Hippocampal formation (tissue), 2 donors: ENCODE results near the gene FNBP1.

Experiments
- DNase-seq, 2 donors: peaks; one replicate each; lab custom pipeline; 2025; lab: John Stamatoyannopoulos, UW

FNBP1 gene

GRCh38 chr9:130045725-130046450 is 2.9 kb upstream of the FNBP1 start:
- DNase-seq: no peak

- no peak for DNase-seq
Measured at GRCh38 chr9:130043654-130044623, 950 bp upstream of the FNBP1 start.

DNA sequence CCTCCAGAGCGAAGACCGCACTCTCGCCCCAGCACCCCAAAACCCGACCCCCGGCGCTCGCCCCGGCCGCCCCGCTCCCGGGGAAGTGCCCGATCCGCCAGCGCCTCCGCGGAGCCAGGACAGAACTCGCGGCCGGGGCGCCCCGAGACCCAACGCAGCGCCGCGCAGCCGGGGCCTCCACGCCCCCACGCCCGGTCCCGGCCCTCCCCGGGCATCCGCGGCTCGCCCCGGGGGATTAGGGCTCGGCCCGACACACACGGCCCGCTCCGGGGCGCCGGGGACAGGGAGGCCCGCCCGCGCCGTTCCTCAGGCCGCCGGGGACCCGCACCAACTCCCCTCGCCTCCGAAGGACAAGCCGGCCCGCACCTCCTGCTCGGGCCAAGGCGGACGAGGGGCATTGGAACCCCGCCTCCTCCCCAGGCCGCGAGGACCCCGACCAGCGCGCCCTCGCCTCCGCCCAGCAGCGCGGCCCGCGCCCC is 544 bp downstream of the FNBP1 start:
- peak in 1 of 2 donors; percentile 42 for DNase-seq

DNA sequence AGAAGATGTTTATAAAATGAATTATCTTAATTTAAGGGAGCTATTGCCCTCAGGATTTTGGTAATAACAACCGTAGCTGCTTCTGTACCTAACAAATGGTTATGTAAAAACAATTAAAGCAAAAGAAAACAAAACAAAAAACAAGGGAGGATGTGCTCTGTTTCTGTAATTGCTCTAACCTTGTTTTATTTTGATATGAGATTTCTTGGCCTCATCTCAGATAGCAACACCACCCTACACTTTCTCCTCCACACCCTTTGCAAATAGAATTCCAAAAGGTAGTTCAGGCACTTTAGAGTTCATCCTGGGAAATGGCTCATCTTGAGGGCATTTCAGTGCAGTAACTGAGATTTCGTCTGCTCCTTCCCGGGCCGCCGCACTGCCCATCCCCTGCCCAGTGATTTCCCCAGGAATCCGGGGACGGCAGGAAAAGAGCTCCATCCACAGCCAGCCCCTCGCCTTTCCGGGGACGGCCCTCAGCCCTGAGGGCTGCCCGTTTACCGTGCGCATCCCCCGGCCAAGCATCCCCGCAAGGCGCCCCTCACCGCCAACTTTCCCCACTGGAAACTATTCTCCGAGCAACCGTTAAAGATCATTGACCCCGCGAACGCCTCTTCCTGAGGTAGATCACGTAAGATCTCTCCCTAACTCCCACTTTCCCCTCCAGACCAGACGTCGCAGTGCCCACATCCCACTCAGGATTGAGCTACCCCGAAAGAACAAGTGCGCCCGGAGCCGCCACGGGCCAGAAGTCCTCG is 1.2 kb downstream of the FNBP1 start:
- DNase-seq: peak in 1 of 2 donors; percentile 37

DNA sequence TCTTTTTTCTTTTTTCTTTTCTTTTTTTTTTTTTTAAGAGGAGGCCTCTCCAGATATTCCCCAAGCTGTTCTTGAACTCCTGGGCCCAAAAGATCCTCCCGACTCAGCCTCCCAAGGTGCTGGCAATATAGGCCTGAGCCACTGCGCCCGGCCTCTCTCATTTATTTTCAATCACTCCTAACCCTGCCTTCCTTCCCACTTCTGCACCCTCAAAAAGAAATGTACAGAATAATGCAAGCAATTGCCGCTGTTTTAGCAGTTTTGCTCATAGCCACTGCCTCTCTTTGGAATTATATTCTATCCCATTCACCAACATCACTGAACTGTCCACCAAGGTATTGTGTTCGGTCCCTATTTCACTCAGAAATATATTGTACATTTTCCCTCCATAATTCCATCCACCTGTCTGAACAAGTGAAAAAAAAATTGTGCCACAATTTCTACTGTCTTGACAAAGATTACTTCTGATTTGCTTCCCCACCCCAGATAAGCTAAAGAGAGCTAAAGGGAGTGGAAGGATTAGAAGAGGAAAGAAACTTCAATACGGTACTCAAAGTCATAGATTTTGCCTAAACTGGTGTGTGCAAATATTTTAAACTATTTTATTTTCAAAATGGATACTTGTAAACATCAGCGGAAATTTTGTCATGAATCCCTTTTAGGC is 1.9 kb downstream of the FNBP1 start:
- no peak for DNase-seq

DNA sequence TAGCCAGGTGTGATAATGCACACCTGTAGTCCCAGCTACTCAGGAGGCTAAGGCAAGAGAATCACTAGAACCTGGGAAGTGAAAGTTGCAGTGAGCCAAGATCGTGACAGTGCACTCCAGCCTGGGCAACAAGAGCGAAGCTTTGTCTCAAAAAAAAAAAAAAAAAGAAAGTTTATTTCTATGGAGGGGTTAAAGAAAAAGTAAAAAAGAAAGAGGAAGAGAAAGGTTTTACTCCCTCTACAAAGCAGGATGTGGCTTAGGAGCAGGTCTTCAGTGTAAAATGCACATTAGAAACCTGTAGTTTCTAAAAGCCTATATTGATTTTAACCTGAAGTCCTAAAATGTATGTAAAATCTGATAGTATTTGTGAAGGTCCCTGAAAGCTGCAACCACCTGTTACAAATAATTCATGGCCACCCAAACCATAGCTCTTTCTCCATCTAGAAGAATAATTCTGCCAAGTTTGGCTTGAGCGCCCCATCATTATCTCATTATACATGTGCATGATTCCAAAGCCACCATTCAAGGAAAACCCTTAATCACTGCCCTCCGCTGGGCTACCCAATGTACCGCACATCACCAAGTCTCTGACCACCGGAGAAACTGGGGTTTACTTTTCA is 3.4 kb downstream of the FNBP1 start:
- DNase-seq: peak in 1 of 2 donors; percentile 27

- no peak for DNase-seq
Measured at GRCh38 chr9:130036099-130036498, 6.9 kb downstream of the FNBP1 start.

- DNase-seq: no peak
Measured at GRCh38 chr9:130034570-130034969, 8.4 kb downstream of the FNBP1 start.

- no peak for DNase-seq
Measured at GRCh38 chr9:130030651-130031127, 12.3 kb downstream of the FNBP1 start.

- no peak for DNase-seq
Measured at GRCh38 chr9:130029223-130029973, 13.6 kb downstream of the FNBP1 start.

- DNase-seq: no peak
Measured at GRCh38 chr9:130028493-130029222, 14.3 kb downstream of the FNBP1 start.

GRCh38 chr9:130027533-130028365 is 15.2 kb downstream of the FNBP1 start:
- no peak for DNase-seq

- no peak for DNase-seq
Measured at GRCh38 chr9:130026583-130027340, 16.2 kb downstream of the FNBP1 start.

DNA sequence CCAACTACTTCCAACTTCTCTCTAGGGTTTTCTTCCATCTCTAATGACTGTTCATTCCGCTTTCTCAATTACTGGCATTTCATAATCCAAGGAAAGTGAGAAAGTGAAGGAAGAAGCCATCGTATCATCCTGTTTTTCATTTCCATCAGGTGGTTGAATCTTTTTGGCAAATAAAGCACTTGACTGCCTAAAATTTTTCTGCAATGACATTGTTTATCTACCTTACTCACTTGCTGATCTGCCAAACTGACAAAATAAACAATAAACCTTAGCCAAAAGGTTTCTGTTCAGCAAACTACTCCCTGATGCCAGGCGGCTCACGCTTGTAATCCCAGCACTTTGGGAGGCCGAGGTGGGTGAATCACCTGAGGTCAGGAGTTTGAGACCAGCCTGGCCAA is 18.4 kb downstream of the FNBP1 start:
- no peak for DNase-seq

GRCh38 chr9:130023994-130024596 is 18.9 kb downstream of the FNBP1 start:
- DNase-seq: no peak

DNA sequence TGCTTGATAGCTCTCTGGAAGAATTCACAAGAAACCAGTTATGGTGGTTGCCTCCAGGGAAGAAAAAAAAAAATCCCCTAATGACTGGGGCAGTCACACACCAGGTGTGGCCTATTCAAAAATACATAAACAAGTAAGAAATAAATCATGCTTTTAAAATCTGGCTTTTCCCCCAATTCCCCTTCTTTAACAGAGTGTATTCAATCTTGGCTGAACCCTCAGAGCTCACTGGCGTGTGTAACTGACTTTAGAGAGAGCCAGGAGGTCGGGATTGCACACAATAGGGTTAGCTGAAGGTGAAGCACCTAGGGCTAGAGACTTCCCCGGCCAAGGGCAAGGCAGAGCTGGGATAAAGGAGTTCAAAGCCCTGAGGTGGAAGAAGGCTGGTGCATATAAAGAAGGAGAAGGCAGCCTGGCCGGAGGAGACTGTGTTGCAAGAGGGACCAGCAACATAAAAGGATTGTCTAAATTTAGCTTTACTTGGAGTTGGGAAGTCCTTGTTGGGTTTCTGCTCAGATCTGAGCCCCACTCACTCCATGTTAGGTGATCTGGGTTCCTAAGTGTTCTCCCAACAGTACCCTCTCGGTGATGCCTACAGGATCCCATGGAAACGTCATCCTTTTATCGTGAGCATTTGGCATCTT is 19.7 kb downstream of the FNBP1 start:
- no peak for DNase-seq
